K562 (cell line): ENCODE data around the gene MDM1. TPM values are rescaled to one million over a fixed set of nuclear protein-coding genes. Genes with fewer than 3 reads are reported as not detected.
A peak's percentile ranks its signal among the peaks of the same experiment; 100 is the strongest.

Source experiments
- BCLAF1 ChIP-seq, 2 experiments: fragments of 450-650 bp in 1 of 2; IDR thresholded peaks; 2 replicates each; pipeline ENCODE4 v1.6.1; 2011 to 2017; ENCODE audit warnings: low read depth in 2 of 2, antibody characterized with exemption in 1 of 2, borderline replicate concordance in 1 of 2, low read length in 1 of 2, mild to moderate bottlenecking in 1 of 2, mixed read lengths in 1 of 2; ENCODE audit not compliant: control insufficient read depth in 1 of 2
- CREB3L1 ChIP-seq: fragments of 450-650 bp; IDR thresholded peaks from 2 replicates; pipeline ENCODE4 v1.6.1; 2014; ENCODE audit warnings: low read depth, mild to moderate bottlenecking, moderate library complexity, borderline replicate concordance
- KDM2B ChIP-seq: fragments of 250-450 bp; sonication (Bioruptor Pico); IDR thresholded peaks from 2 replicates; pipeline ENCODE4 v1.8.0; 2021; ENCODE audit warnings: mild to moderate bottlenecking, moderate library complexity
- NCOA2 ChIP-seq, 2 experiments: fragments of 450-650 bp; IDR thresholded peaks; 2 replicates each; pipeline ENCODE4 v1.6.1; 2018; ENCODE audit warnings: mild to moderate bottlenecking in 2 of 2, moderate library complexity in 1 of 2; ENCODE audit not compliant: partially characterized antibody in 2 of 2
- RB1 ChIP-seq: fragments of 450-650 bp; IDR thresholded peaks from 2 replicates; pipeline ENCODE4 v1.6.1; 2017; ENCODE audit warnings: low read depth, mild to moderate bottlenecking
- RBBP5 ChIP-seq: fragments of 200-600 bp; sonication (generic); IDR thresholded peaks from 2 replicates; pipeline ENCODE4 v1.6.1; 2012; ENCODE audit warnings: borderline replicate concordance, mild to moderate bottlenecking, low read length, control low read depth, inconsistent platforms; ENCODE audit not compliant: insufficient read depth, poor library complexity, severe bottlenecking
- SP1 ChIP-seq: sonication (generic); formaldehyde crosslinking; IDR thresholded peaks from 2 replicates; pipeline ENCODE4 v1.8.1; 2022; ENCODE audit warnings: mild to moderate bottlenecking, missing genetic modification reagents
- TEAD4 ChIP-seq, 2 experiments: sonication (generic) in 1 of 2; formaldehyde crosslinking in 1 of 2; IDR thresholded peaks; 2 replicates each; pipeline versions ENCODE4 v1.6.1 to v1.8.0; 2012 to 2022; ENCODE audit warnings: borderline replicate concordance in 1 of 2, inconsistent platforms in 1 of 2, low read length in 1 of 2, mild to moderate bottlenecking in 1 of 2, missing genetic modification reagents in 1 of 2
- ZBTB9 ChIP-seq: fragments of 450-650 bp; formaldehyde crosslinking; IDR thresholded peaks from 2 replicates; pipeline ENCODE4 v1.4.0; 2020; ENCODE audit warnings: mild to moderate bottlenecking, moderate library complexity
- ZNF280B ChIP-seq: fragments of 250-450 bp; sonication (Bioruptor Pico); IDR thresholded peaks from 2 replicates; pipeline ENCODE4 v1.5.1; 2021; ENCODE audit warnings: mild to moderate bottlenecking
- polyA plus RNA-seq, 8 experiments: library from polyadenylated mRNA; depleted of rRNA in 4 of 8; stranded (reverse) in 5 of 8; unstranded in 3 of 8; fragments of >200 nt; fragmentation: Nextera tagmentation in 2 of 8; fragmentation: Illumina TruSeq in 1 of 8; extraction: Ambion mirVana in 2 of 8; extraction: Trizol in 1 of 8; gene quantifications; 2 replicates each; pipeline versions ENCODE4 v1.2.1 to v1.2.3, GENCODE V29; 2011 to 2014; ENCODE audit warnings: inconsistent platforms in 1 of 8, missing spikeins in 1 of 8
- total RNA-seq, 7 experiments: library from RNA; depleted of rRNA in 6 of 7; stranded (reverse); fragments of >200 nt in 6 of 7; fragmentation: Illumina TruSeq in 2 of 7; extraction: Trizol in 2 of 7; gene quantifications; 2 replicates each; pipeline versions ENCODE4 v1.2.1 to v1.2.3, GENCODE V29; 2011 to 2021; ENCODE audit warnings: low replicate concordance in 1 of 7
- TF ChIP-seq, protein P1 (sequence below): fragments of 250-450 bp; sonication (Bioruptor Pico); IDR thresholded peaks from 2 replicates; pipeline ENCODE4 v1.8.0; 2022; ENCODE audit warnings: moderate library complexity, mild to moderate bottlenecking, inconsistent platforms
- TF ChIP-seq, protein P2 (sequence below): sonication (generic); formaldehyde crosslinking; IDR thresholded peaks from 2 replicates; pipeline ENCODE4 v1.8.1; 2023; ENCODE audit warnings: mild to moderate bottlenecking, missing genetic modification reagents

Gene MDM1
- total and polyA plus RNA-seq, 9 of the 15 experiments (the other 6 are each of a cell fraction or from before 2014, with no cell fraction given): 7.5 to 16.8 (median 13.1) TPM

DNA sequence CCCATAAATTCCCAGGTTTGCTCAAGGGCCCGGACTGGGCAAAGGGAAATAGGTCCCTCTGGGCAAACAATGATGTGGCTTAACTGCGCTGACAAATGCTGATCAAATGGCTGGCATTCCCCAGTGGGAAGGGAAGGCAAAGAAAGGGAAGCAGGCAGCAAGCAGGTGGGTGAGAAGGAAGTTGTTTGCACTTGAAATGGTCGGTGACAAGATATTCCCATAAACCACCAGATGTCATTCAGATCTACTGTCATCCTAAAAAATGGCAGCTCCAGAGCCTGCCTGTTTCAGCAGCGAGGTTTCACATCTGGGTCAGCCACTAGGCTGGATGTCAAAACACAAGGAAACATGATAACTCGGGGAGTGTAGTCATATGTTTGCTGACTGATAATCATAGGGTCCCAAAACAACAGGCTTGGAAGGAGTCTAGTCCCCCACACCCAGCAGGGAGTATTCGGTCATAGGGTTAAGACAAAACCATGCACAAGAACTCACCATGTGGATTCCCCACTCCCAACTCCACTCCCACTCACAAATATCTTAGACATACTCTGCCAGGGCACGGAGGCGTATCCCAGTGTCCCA is 37.9 kb upstream of the MDM1 start (continued):
- TF ChIP-seq, protein P1, sequence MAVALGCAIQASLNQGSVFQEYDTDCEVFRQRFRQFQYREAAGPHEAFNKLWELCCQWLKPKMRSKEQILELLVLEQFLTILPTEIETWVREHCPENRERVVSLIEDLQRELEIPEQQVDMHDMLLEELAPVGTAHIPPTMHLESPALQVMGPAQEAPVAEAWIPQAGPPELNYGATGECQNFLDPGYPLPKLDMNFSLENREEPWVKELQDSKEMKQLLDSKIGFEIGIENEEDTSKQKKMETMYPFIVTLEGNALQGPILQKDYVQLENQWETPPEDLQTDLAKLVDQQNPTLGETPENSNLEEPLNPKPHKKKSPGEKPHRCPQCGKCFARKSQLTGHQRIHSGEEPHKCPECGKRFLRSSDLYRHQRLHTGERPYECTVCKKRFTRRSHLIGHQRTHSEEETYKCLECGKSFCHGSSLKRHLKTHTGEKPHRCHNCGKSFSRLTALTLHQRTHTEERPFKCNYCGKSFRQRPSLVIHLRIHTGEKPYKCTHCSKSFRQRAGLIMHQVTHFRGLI (CRISPR knock-in tag): no peak
- no peak for TF ChIP-seq BCLAF1 (IDR thresholded peaks at IDR 0.05; ENCODE audit: borderline replicate concordance in 1 of 2, control insufficient read depth in 1 of 2, low read depth in 2 of 2, low read length in 1 of 2)
- peak; percentile 58; the same call in 1 of the 2 replicates for TF ChIP-seq TEAD4 (IDR thresholded peaks at IDR 0.05; ENCODE audit: low read length)
- TF ChIP-seq TEAD4 (CRISPR knock-in tag; IDR thresholded peaks at IDR 0.05; ENCODE audit: borderline replicate concordance): no peak
- peak; percentile 57; the same call in 1 of the 2 replicates for TF ChIP-seq ZBTB9 (CRISPR knock-in tag)
- no peak for TF ChIP-seq NCOA2 (IDR thresholded peaks at IDR 0.05; ENCODE audit: partially characterized antibody in 2 of 2)
- no peak for TF ChIP-seq SP1
- TF ChIP-seq KDM2B (CRISPR knock-in tag): no peak
- no peak for TF ChIP-seq ZNF280B
- TF ChIP-seq RB1: no peak
- TF ChIP-seq RBBP5: no peak
- TF ChIP-seq CREB3L1: no peak
- TF ChIP-seq, protein P2, sequence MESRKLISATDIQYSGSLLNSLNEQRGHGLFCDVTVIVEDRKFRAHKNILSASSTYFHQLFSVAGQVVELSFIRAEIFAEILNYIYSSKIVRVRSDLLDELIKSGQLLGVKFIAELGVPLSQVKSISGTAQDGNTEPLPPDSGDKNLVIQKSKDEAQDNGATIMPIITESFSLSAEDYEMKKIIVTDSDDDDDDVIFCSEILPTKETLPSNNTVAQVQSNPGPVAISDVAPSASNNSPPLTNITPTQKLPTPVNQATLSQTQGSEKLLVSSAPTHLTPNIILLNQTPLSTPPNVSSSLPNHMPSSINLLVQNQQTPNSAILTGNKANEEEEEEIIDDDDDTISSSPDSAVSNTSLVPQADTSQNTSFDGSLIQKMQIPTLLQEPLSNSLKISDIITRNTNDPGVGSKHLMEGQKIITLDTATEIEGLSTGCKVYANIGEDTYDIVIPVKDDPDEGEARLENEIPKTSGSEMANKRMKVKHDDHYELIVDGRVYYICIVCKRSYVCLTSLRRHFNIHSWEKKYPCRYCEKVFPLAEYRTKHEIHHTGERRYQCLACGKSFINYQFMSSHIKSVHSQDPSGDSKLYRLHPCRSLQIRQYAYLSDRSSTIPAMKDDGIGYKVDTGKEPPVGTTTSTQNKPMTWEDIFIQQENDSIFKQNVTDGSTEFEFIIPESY: no peak
